Hematopoietic multipotent progenitor cell treated with erythropoietin and hydrocortisone succinate and interleukin-3 and kit ligand, for 15 days (in vitro differentiated cells): Measurements from ENCODE around the gene WBP1.
"Not testable (repeated sequence)": the region's sequence is repeated elsewhere in the genome, so short reads cannot be mapped to it uniquely, and the experiment has no call there.

ENCODE experiments used
- DNase-seq: peaks from one replicate; pipeline ENCODE4 v3.0.0-alpha.2; 2015; ENCODE audit warnings: low spot score

Gene WBP1

DNA sequence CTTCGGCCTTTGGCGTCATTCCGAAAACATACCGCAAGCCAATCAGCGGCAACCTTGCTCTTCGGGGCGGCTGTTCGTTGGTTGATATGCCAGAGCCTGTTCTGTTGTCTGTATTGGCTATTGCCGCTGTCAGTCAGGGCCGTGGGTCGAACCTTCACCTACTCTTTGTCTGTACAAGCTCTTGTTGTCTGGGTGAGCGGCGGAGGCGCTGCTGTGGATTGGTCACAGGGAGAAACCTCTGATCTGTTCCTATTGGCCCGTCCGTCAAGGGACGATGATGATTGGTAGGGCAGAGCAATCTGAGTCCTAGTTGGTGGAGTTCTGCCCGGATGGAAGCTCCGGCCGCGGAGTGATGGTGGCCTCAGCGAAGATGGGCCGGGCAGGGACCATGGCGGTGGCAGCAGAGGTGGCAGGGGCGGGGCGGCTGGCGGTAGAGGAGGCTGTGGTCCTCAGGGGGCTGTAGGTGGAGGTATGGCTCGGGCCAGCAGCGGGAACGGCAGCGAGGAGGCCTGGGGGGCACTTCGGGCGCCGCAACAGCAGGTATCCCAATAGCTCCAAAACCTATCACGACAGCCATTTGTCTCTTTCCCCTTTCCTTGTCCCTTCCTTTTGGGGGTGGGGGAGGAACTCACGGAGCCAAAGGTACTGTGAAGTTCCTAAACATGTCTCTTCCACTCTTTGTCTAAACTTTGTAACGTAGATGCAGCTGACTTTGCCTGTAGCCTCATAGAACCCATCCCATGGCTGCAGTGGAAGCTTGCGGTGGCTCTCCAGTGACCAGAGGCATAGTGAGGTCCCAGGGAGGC lies at the start of gene WBP1:
TSS of gene WBP1 (plus strand) at position 307 of the 806 bp plus-strand sequence. CDS start at position 472, 165 bp downstream.
- peak; percentile 99 for DNase-seq

DNA sequence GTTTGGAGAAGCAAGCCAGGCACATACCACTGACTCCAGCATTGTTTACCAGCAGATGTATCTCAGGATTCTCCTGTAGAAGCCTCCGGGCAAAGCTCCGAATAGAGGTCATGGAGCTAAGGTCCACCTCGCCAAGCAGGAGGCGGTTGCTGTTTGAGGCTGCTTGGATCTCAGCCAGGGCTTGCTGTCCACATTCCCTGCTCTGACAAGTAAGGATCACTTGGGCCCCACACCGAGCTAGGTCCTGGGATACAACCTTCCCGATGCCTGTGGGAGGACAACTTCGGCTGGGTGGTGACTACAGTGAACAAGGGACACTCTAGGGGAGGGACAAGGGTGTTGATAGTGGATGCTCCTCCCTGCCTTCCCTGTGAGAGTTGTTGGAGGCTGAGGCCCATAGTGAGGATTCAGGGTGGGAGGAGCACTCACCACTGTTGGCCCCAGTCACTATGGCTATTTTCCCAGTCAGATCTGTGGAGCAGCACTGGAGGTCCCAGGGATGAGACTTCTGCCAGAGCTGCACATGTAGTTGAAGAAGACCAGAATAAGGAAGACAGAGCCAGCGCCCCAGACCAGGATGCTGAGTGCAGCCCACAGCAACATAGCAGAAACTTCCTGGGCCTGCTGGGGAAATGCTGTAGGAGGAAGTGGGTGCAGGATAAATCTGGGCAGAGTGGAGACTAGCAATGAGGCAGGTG lies 45.1 kb upstream of the WBP1 start:
- no peak for DNase-seq

DNA sequence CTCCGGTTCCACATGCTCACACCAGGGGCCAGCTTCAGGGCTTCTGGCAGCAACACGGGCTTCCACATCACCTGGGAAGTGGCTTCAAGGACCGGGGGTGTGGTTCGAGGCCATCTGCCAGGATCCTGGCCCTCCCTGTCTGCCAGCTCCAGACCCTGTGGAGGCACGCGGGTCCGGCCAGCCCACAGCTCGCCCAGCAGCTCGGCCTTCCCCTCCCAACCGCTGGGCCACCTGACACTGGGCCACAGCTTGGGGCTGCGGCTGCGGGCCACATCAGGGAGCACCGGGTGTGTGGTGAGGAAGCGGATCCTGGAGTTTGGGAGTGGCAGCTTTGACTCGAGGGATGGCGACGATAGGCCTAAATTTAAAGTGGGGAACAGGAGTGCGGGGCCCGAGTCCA lies 43.8 kb upstream of the WBP1 start:
- DNase-seq: no peak

DNA sequence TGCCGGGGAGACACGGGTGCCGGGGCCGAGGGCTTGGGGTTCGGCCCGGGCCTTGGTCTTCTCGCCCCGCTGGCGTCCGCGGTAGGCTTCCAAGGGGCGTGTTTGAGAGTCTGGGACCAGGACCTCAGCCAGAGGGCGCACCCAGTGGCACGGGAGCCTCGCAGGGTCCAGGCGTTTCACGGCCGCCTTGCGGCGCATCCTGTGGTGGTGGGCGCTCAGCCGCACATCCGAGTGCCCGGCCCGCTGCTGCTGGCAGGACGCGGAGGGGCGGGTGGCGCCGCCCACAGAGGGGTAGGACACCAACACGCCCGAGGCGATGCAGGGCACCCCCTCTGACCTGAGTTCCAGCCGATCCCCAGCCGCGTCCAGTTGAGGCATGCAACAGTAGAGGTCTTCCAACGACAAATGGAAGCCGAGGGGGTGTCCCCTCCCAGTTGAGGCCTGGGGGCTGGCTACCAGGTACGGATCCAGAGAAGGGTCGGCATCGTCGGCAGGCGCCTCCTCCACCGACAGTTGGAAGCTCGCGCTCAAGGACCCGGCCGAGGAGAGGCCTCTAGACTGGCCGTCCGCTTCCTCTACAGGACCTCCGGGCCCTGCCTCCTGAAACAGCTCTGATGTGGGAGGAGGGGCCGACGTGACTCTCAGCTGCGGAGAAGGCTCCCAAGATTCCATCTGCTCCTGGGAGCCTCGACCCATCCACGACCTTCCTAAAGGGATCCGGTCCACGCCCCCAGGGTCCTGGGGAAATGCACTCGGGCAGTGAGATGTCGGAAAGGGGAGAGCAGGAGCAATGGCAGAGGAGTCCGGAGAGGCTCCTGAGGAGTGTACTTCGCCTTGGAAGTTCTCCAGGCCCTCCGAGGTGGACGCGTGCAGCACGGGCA lies 43.1 kb upstream of the WBP1 start:
- no peak for DNase-seq

DNA sequence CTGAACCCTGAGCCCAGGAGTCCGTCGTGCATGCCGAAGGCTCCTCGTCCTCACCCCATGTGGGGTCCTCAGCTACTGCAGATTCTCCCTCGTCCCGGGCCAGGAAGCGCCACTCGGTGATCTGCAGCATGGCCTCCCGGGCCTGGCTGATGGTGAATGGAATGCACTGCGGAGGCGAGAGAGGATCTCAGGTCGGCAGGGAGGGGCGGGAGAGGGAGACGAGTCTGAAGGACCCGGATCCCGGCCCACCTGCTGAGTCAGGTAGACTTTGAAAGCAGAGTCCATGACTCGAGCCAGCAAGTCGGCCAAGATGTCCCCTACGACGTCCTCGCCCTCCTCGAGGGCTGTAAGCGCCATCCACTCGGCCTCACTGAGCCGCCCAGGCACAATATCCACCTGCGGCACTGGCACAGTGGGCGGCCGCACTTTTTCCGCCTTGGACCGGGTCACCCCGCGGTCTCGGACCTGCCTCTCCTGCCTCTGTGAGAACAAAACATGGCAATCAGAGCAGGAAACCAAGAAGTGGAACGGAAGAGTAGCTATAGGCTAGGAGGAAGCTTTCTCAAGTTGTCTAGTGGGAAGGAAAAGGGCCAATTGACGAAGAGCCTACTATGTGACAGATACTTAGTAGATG lies 42.4 kb upstream of the WBP1 start:
- DNase-seq: no peak

DNA sequence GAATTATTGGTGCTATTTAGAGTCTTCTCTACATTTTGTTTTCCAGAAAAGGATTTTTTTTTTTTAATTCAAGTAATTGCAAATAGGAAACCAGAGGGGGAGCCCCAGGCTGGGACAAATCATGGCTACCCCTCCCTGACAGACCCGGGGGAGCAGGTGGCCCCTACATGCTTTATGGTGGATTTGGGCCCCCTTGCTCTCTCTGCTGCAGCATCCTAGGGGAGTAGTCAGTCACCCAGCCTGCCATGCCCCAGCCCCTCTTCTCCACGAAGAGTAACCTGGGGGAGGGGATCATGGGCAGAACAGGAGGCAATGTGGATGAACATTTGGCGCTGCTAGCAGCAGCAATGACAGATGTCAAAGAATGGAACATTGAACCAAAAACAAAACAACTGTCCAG lies 41.5 kb upstream of the WBP1 start:
- DNase-seq: no peak

DNA sequence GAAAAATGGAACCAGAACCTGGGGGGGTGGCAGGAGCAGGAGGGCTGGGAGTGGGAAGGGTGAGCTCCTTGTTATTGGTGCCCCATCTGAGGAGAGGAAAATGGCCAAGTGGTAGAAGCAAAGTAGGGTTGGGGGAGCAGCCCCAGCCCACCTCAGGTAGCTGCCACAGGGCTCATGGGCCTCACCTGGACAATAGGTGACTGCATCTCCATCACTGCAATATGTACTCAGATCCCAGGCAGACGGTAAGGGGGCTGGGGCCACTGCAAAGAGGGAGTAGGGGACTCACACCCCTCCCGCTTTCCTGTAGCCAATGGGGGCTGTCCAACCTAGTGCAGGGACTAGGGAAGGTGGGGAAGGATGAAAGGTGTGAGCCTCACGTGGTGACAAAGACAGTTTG lies 41.0 kb upstream of the WBP1 start:
- DNase-seq: no peak

DNA sequence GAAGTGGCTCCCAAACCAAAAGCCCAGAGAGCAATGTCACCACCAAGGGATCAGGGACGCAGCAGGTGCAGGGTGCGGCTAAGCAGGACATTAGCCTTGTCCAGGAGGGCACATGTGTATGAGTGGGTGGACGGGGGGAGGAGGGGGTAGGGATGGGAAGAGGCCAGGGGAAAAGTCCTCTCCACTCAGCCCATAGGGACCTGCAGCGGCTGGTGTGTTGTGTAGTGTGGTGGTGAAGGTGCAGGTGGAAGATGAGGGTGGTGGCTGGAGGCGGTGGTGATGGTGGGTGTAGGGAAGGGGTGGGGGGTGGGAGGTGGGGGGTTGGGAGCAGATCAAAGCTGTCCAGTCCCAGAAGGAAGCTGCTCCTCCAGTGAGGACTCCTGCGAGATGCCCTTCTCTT lies 40.5 kb upstream of the WBP1 start:
- DNase-seq: no peak

DNA sequence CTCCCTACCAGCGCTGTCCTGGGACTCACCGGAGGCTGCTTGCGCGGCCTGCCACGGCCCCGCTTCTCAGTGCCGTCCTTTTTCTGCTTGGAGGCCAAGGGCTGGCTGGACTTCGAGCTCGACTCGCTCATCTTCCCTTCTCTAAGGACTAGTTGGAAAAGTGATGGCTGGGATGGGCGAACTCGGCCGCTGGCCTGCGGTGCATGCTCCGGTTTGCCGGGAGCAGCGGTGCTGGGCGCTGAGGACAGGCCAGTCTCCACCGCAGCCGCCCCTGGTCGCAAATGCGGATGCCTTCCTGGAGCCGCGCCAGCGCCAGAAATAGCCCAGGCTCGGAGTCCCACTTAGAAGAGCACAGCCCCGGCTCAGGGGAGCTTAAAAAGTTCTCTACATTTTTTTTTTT lies 39.9 kb upstream of the WBP1 start:
- no peak for DNase-seq

DNA sequence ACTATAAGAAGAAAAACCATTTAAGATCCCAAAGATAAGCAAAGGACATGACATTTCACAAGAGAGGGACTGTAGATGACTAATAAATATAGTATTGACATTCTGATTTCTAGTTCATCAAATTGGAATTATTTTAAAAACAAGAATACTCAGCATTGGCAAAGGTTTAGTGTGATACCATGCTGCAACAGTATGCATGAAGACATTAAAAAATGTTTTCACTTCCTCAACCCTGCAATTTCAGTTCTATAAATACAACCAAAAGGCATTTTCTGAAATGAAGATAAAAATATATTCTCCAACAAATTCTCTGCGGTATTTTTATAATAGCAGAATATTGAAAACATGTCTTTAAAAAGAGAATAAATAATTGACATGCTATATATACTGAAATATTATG lies 38.9 kb upstream of the WBP1 start:
- no peak for DNase-seq

DNA sequence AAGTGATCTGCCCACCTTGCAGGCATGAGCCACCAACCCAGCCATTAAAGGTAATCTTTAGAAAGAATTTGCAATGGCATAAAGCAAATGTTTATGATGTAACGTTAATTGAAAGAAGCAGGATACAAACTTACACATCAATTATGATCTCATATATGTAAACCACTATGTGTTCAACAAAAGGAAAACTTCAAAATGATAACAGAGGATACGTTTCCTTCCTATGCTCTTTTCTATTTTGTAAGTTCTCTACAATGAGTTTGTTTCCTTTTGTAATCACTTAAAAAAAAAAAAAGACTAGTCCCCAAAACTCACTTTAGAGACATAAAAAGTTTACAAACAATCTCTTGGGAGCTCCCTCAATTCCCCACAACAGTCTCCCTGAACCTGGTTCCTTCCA lies 38.2 kb upstream of the WBP1 start:
- DNase-seq: no peak

DNA sequence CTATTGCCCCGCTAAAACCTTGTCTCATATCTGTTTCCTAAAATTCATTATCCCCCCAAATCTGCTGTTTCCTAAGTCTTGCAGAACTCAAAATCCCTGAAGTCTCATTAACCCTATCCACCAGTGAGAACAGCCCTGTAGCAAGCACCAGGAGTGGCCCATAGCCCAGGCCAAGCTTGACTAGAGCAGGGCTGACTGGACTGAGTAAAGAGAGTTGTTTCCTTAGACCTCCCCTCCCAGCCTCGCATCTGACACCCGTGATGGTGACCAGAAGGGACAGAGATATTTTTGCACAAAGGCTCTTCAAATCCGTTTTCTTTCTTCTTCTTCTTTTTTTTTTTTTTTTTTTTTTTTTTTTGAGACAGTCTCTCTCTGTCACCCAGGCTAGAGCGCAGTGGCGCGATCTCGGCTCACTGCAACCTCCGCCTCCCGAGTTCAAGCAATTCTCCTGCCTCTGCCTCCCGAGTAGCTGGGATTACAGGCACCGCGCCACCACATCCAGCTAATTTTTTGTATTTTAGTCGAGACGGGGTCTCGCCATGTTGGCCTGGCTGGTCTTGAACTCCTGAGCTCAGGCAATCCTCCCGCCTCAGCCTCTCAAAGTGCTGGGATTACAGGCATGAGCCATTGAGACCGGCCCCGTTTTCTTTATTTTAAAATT lies 37.7 kb upstream of the WBP1 start:
- not testable (repeated sequence) for DNase-seq

DNA sequence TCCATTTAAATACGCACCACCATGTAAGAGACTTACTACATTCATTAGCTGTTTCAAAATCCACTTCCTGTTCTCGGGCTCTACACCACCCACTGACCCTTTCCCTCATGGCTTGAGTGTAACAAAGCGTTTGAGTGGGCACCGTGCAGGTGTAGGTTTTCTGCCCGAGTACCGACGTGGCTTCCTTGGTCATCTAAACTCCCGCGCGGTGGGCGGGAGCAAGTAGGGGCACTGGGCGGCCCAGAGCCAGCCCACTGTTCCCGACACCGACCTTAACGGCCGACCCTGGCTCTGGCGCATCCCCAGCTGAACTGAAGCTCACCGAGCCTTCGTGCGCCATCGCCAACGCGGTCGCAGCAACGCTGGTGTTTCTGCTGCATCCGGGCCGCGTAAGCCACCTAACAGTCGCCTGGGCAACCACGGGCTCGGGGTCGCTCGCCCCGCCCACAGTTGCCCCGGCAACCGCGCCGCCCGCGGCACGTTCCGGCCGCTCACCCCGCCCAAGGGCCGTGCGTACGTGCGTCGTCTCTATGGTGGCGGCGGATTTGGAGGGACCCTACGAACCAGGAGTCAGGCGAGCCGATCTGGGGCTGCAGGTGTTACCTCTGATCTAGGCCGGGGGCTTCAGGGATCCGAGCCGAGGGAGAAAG lies 36.9 kb upstream of the WBP1 start, which contains the start of the genes C2orf81 and WDR54:
TSS of gene C2orf81 (minus strand) at position 399 of the 650 bp plus-strand sequence. CDS start at position 340, 59 bp downstream.
TSS of gene WDR54 (plus strand) at position 510 of the 650 bp plus-strand sequence. CDS start 424 bp downstream, outside the sequence.
- DNase-seq: peak; percentile 58

DNA sequence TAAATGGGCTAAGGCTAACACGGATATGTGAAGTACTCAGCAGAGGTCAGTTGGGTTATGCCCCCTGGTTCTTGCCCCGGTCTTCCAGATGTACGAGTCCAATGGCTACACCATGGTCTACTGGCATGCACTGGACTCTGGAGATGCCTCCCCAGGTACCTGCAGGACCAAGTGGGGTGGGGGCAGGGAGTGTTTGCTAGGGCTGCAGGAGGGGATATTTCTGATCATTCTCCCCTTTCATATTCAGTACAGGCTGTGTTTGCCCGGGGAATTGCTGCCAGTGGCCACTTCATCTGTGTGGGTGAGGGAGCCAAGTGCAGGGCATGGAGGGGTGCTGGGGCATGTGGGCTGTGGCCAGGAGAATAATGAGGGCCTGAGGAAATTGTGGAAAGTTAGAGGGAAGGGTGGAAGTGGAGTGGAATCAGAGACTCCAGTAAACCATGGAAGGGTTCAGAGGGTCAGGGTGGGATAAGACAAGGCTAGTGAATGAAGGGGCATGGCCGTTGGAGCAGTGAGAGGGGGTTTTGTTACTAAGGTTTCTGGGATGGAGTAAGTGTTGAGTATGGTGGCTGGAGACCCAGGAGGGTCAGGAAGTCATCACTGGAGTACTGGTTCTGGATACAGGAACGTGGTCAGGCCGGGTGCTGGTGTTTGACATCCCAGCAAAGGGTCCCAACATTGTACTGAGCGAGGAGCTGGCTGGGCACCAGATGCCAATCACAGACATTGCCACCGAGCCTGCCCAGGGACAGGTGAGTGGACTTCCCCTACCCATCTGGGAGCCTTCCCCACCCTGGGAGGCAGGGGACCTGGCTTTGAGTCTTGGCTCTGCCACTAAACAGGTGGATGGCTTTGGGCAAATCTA lies 34.8 kb upstream of the WBP1 start:
- no peak for DNase-seq

DNA sequence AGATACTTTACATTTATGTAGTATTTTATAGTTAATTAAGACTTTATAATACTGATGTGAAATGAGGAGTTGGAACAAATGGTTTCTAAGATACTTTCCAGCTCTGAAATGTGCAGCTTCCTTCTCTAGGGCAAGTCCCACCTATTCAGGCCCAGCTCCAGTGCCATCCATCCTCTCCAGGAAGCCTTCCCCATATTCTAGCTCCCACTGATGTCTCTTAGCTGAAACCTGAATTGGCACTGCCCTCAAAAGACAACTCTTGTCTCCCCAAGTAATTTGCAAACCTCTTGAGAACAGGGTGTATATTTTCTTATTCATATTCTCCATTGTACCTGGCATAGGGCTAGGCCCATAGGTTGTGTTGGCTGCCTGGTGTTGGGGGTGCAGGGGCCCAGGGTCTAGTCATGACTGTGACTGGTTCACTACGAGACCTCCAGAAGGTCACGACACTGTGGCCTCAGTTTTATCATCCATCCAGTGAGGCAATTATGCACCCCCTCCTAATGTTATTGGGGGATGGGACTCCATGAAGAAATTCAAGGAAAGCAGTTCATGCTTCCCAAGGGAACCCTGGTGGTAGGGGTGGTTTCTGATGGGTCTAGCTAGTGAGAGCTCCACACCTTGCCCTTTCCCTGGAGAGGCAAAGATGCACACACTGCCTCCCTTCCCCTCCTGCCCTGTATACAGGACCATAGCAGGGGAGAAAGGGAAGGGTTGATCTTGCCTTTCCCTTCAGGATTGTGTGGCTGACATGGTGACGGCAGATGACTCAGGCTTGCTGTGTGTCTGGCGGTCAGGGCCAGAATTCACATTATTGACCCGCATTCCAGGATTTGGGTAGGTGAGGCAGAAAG lies 33.9 kb upstream of the WBP1 start:
- no peak for DNase-seq

DNA sequence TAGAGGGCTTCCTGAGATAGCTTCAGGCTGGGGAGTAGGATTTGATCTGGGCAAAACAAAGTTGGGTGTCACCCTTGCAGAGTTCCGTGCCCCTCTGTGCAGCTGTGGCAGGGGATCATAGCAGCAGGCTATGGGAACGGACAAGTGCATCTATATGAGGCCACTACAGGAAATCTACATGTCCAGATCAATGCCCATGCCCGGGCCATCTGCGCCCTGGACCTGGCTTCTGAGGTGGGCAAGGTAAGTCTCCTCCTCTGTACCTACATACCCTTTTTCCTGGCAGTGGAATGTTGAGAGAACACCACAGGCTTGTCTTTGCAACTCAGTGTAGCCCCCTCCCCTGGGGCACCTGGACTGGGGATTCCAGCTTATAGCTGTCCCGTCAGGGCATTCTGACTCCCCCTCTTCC lies 33.2 kb upstream of the WBP1 start:
- DNase-seq: no peak

DNA sequence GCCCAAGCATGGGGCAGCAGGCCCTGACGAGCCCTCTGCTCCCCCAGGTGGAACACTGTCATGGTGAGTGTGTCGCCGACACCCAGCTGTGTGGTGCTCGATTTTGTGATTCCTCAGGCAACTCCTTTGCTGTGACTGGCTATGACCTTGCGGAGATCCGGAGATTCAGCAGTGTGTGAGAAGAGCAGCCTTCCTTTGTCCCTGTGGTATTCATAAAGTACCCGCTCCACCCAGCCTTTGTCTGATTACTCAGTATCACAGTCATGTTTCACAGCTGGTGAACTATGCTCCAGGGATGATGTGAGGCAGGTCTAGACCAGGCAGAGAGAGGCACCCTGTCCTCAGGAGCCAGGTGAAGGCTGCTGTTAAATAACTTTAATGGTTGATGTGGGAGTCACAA lies 32.7 kb upstream of the WBP1 start:
- no peak for DNase-seq

DNA sequence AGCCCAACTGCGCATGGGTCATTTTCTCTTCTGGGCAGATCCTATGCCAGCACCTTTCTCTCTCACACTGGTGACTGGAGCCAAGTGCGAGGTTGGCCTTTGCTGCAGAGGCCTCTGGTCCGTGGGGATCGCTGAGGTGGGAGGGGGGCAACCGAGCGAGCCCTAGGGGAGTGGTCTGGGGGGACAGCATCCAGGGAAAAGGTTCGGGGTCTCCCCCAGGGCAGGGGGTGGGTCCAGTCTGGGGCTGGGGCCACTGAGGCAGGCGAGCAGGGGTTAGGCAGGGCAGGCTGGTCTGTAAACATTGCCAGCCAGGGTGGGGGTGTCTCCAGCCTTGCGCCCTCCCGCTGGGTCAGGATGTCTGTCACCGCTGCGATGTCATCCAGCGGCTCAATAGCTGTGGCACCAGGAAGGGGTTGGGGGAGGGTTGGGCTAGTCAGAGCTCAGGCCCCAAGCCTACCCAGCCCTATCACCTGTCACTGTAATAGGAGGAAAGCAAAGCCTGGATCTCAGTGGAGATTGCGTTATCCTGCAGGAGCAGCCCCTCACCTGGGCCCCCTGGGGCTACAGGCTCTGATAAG lies 32.0 kb upstream of the WBP1 start:
- no peak for DNase-seq
